Effector CD8-positive, alpha-beta T cell (primary cell): Measurements from ENCODE around the gene EIF2B5.
"Not testable (repeated sequence)": the region's sequence is repeated elsewhere in the genome, so short reads cannot be mapped to it uniquely, and the experiment has no call there.

Source experiments
- DNase-seq: peaks from one replicate; lab custom pipeline; 2025; lab: John Stamatoyannopoulos, UW

Gene EIF2B5

GRCh38 chr3:184145751-184146270 lies 10.7 kb downstream of the EIF2B5 start:
- DNase-seq, result no peak

- no peak for DNase-seq
Measured at GRCh38 chr3:184148076-184148475, 12.9 kb downstream of the EIF2B5 start.

GRCh38 chr3:184149123-184149522 lies 14.0 kb downstream of the EIF2B5 start:
- no peak for DNase-seq

GRCh38 chr3:184149770-184150169 lies 14.6 kb downstream of the EIF2B5 start:
- not testable (repeated sequence) for DNase-seq

- DNase-seq, result no peak
Measured at GRCh38 chr3:184154885-184155643, 19.9 kb downstream of the EIF2B5 start, which contains the start of gene DVL3. TSS of gene DVL3 (plus strand) at chr3:184155377. CDS start at chr3:184155636, 259 bp downstream.

- DNase-seq, result no peak
Measured at GRCh38 chr3:184155644-184156521, 20.7 kb downstream of the EIF2B5 start.

GRCh38 chr3:184156522-184156955 lies 21.4 kb downstream of the EIF2B5 start:
- DNase-seq, result no peak

GRCh38 chr3:184157206-184157605 lies 22.0 kb downstream of the EIF2B5 start:
- no peak for DNase-seq

GRCh38 chr3:184158404-184158803 lies 23.2 kb downstream of the EIF2B5 start:
- no peak for DNase-seq

GRCh38 chr3:184160456-184160855 lies 25.3 kb downstream of the EIF2B5 start:
- no peak for DNase-seq

GRCh38 chr3:184162571-184163070 lies 27.5 kb downstream of the EIF2B5 start:
- not testable (repeated sequence) for DNase-seq

GRCh38 chr3:184164648-184165330 lies 29.6 kb downstream of the EIF2B5 start:
- no peak for DNase-seq

- DNase-seq, result no peak
Measured at GRCh38 chr3:184165543-184165942, 30.4 kb downstream of the EIF2B5 start.

- no peak for DNase-seq
Measured at GRCh38 chr3:184166671-184167070, 31.5 kb downstream of the EIF2B5 start.

GRCh38 chr3:184167786-184168185 lies 32.6 kb downstream of the EIF2B5 start:
- DNase-seq, result no peak

- no peak for DNase-seq
Measured at GRCh38 chr3:184168363-184169120, 33.4 kb downstream of the EIF2B5 start.

GRCh38 chr3:184169896-184170875 lies 35.0 kb downstream of the EIF2B5 start:
- DNase-seq, result no peak

GRCh38 chr3:184171562-184171961 lies 36.4 kb downstream of the EIF2B5 start:
- DNase-seq, result no peak

- no peak for DNase-seq
Measured at GRCh38 chr3:184172681-184173373, 37.7 kb downstream of the EIF2B5 start.
